GM03348 (cell line): ENCODE results near the gene KXD1.
"Not testable (repeated sequence)": the region's sequence is repeated elsewhere in the genome, so short reads cannot be mapped to it uniquely, and the experiment has no call there.

Source experiments
- DNase-seq: peaks from one replicate; pipeline ENCODE4 v3.0.0; 2012; ENCODE audit warnings: low spot score

KXD1 gene, protein sequence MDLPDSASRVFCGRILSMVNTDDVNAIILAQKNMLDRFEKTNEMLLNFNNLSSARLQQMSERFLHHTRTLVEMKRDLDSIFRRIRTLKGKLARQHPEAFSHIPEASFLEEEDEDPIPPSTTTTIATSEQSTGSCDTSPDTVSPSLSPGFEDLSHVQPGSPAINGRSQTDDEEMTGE

DNA sequence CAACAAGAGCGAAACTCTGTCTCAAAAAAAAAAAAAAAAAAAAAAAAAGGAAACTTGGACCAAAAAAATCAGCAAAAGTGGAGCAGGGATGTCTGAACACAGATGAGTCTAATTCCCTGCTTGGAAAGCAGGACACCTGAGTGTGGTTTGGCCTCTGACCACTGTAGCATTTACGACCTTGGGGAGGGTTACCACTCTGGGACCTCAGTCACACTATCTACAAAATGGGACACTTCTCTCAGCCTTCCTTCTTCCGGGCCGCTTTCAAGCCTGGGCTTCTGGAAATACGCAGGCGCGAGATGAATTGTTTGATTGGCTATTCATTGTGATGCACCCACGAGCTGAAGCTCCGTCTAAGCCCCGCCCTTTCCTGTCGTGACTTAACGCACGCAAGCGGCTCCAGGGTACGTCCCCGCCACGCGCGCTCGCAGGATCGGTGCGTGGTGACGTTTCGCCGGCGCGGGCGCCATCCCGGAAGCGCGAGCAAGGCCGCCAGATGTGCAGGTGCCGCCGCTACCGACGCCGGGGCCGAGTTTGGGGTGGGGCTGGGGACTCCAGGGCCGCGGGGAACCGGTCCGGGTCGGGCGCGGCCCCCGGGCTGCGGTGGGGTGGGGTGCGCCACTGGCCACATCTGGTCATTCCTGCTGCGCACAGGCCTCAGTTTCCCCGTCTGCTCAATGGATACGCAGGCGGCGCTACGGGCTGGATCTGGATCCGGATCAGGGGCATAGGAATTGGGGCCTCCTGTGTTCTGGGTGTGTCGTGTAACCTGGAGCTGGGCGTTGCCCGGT is at the start of gene KXD1:
TSS of gene KXD1 (plus strand) at position 460 of the 791 bp plus-strand sequence. CDS start 4,187 bp downstream, outside the sequence.
- peak; percentile 98 for DNase-seq

DNA sequence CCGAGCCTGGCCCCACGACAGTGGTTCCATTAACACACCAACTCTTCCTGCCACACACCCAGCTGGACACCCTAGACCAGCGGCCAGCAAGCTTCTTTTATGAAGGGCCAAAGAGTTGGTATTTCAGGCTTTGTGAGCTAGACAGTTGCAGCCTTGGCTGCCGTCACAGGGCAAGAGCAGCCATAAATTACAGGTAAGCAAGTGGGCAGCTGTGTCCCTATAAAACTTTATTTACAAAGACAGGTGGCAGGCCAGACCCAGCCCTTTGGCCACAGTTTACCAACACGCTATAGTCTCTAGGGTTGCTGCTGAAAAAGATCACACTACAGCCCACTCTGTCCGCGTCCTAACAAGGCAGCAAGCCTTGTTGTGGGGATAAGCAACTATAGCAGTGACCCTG is 49.1 kb upstream of the KXD1 start:
- DNase-seq, result no peak

DNA sequence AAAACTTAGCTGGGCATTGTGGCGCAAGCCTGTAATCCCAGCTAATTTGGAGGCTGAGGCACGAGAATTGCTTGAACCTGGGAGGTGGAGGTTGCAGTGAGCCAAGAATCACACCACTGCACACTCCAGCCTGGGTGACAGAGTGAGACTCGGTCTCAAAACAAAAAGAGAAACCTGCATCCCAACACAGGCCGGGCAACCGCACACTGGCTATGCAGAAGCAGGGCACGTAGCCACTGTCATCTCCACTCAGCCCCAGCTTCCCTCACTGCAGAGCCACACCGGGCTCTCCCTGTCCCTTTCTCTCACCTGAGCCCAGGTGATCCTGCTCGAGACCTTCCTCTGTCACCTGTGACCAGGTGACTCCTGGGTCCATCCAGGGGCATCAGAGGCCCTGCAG is 47.5 kb upstream of the KXD1 start:
- DNase-seq, result no peak

DNA sequence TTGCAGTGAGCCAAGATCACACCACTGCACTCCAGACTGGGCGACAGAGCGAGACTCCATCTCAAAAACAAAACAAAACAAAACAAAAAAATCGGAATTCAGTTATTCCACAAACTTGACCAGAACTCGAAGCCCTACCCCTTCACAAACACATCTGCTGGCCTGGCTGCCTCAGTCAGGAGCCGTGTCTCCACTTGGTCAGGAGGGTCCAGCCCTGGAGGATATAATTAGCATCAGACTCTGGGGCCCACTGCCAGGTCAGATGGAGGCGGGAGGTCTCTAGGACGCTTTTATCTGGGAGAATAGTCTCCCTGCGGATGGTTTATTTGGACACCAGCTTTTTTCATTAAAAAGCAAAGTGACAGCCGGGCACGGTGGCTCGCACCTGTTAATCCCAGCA is 43.8 kb upstream of the KXD1 start:
- no peak for DNase-seq

DNA sequence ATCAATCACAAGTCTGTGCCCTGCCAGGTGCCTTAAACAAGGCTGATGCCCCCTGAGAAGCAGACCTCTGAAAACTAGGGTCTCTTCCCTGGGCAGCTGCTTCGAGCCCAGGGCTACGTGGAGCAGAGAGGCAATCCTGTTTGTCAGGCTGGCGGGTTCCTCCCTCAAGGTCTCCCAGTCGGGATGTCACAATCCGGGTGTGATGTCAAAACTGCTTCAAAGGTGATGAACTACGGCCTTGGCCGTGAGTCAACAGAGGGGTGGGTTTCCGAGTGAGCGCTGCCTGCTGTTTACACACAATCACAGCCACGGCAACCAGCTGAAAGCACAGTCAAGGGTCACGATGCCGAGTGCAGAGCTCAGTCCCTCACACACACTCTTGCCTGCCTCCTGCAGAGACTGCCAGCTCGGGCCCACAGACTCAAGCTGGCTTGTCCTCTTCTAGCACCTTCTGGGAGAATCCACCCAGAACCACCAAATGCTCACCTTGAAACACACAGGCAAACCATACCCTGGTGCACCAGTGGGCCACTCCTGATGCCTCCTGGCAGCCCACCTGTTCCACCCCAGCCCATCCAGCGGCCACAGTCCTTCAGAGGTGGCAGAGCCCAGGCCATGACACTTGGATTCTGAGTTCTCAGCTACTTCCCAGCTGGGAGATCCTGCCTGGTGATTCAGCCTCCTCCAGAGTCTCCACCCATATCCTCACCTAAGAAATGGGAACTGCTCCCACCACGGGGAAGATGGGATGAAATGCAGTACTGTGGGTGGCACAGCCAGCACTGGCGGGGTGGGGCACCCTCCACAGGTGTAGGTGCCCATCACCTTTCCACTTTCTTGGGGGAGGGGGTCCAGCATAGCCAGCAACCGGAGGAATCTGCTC is 42.6 kb upstream of the KXD1 start:
- DNase-seq, result no peak

DNA sequence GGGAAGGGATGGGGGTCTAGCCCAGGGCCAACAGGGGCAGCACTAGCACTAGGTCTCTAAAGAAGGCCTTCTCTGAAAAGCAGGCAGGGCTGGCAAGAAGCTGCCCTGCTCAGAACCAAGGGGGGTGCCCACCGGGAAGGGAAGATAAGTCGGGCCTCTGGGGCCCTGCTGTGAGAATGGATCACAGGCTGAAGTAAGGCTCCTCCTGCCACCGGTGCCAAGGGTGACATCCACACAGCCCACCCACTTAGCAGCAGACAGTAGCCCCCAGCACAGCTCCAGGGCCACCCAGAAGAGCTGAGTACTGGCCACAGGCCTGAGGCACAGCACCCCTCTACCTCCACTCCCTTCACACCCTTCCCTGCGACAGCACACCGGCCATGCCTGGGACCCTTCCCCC is 41.7 kb upstream of the KXD1 start:
- no peak for DNase-seq

DNA sequence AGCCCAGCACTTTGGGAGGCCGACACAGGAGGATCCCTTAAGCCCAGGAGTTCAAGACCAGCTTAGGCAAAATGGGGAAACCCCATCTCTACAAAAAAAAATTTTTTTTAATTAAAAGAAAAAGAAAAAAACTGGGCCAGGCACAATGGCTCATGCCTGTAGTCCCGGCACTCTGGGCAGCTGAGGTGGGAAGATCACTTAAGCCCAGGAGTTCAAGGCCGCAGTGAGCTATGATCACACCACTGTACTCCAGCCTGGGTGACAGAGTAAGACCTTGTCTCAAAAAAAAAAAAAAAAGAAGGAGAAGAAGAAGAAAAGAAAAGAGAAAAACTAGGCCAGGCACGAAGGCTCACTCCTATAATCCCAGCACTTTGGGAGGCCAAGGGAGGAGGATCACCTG is 40.1 kb upstream of the KXD1 start:
- no peak for DNase-seq

DNA sequence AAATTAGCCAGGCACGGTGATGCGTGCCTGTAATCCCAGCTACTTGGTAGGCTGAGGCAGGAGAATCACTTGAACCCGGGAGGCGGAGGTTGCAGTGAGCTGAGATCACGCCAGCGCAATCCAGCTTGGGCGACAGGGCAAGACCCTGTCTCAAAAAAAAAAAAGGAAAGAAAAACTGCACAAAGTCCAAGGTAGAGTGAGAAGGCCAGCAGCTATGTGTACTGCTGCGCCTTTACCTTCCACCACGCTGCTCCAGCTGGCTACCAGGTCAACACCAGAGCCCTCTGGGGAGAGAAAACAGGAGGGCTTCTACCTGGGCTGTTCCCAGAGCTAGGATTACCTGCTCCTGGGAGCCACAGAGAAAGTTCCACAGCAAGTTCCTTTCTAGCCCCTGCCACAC is 39.0 kb upstream of the KXD1 start:
- DNase-seq, result no peak

DNA sequence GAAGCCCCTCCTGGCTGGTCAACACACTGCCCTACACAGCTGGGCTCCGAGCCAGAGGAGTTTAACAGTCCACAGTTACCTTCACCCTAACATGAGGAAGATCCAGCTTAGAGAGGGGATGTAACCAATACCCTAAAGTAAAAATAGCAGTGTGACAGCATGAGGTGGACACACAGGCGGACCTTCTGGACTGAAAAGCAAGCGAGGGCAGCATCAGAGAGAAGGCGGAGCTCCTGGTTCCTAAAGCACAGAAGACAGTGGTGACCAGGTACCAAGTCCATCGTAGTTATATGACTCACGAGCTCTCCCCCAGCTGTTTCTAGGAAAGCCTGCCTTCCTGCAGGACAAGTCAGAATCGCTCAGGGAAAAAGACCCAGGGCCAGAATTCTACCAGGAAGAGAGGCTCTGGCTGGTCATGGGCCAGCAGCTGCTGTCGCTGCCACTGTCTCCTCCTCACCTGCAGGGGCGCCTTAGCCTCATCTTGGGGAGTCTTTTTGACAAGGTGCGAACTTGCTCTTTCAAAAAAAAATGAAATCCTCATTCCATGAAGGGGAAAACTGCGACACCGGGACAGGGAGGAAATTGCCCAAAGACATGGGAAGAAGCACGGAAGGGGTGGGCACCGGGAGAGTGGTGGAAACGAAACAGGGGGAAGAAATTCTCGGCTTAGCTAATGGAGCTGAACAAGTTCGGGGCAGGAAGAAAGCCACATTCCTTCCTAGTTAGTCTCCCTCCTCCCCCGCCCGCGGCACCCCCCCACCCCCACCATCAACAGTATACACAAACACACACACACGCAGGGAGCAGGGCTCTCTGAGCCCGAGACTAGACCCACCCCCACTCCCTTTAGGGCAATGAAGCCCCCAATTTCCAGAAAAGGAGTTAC is 37.5 kb upstream of the KXD1 start:
- peak; percentile 87 for DNase-seq

DNA sequence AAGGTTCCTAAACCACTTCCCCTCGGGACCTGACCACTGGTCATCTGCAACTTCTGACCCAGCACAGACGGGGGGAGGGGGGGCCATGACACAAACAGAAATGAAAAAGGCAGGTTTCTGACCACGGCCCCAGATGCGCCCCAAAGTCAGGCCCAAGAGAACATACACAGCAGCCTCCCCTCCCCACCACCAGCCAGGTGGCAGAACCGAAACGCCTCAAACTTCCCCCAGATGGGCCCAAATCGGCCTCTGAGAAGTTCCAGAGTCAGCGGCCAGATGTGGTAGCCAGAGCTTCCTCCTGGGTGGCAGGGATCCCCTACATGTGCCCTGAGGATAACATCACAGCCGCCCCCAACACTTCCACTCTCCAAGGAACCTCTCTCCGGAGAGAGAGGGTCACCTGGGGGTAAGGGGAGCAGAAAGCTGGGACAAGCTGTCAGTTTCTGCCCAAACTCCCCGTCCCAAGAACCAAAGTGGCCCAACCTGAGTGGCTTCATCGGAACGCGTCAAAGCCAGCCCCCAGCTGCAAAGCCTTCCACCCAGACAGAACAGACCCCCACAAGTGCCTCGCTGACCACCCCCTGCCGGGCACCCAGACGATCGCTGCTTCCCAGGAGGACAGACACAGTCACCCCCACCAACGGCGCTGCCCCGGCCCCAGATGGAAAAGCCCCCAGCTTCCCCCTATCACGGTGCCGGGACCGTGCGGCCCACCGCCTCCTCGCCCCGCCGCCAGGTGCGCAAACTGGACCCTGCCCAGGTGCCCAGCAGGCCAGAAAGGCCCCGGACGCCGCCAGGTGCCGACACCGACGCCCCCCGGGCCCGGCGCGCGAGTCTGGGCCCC is 36.6 kb upstream of the KXD1 start:
- DNase-seq, result peak; percentile 25

DNA sequence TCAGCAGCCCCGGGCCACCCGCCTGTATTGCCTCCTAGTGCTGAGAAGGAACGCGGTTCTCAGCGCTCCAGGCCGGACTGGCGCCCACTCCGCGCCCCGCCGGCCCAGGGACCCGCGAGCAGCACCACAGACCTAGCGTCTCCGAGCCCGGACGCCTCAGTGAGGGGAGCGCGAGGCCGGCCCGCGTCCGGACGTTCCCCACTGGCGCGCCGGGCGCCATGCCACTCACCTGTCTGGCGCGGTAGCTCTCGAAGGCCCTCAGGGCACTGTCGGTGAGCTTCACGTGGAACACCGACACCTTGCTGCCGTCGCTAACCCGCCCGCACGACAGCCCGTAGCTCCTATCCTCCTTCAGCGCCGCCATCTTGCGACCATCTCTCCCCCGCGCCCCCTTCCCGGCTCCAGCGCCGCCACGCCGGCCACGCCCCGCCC is 36.0 kb upstream of the KXD1 start, which contains the start of gene ELL:
TSS of gene ELL (minus strand) at position 379 of the 432 bp plus-strand sequence. CDS start at position 364, 15 bp downstream.
- peak; percentile 18 for DNase-seq

DNA sequence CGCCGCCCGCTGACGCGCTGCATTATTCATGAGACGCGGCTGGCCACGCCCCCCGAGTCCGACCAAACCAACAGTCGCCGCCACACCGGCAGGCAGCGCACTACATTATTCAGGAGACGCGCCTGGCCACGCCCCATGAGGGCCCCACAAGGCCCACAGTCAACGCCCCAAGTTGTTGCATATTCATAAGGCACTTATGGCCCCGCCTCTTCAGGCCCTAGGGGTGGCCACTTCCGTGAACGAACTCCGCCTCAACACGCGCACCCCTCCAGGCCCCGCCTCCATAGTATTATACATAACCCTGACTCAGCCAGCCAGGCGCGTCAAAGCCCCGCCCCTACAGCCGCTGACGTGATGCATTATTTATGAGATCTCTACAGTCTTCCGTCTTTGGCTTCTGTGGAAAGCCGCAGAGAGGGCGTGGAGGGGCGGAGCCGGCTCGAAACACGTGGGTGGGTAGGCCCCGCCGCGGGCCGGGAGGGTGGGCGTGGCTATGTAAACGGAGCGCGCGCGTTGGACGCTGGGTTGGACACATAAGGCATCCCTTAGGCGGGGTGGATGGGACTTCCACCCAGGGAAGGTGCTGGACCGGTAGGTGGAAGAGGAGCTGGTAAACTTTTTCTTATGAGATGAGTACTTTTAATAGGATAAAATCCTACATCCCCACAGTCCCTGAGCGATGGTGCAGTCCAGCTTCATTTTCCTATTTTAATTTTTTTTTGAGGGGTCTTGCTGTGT is 35.4 kb upstream of the KXD1 start:
- peak; percentile 98 for DNase-seq

DNA sequence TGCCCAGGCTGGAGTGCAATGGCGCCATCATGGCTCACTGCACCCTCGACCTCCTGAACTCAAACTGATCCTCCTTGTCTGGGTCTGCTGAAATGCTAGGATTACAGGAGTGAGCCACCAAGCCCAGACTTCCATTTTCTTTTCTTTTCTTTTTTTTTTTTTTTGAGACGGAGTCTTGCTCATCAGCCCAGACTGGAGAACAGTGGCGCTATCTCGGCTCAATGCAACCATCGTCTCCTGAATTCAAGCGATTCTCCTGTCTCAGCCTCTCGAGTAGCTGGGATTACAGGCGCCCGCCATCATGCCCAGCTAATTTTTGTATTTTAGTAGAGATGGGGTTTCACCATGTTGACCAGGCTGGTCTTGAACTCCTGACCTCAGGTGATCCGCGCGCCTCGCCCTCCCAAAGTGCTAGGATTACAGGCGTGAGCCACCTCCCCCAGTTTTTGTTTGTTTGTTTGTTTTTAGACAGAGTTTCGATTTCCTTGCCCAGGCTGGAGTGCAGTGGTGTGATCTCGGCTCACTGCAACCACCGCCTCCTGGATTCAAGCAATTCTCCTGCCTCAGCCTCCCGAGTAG is 34.7 kb upstream of the KXD1 start:
- DNase-seq, result not testable (repeated sequence)

DNA sequence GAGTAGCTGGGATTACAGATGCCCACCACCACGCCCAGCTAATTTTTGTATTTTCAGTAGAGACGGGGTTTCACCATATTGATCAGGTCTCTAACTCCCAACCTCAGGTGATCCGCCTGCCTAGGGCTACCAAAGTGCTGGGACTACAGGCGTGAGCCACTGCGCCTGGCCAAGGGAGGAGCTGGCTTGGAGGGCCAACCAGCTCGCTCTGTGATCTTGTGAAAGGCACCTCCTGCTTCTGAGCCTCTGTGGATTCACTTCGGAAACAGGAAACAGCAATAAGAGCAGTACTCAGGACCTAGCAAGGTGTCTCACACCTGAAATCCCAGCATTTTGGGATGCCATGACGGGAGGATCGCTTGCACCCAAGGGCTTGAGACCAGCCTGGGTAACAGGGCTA is 33.8 kb upstream of the KXD1 start:
- DNase-seq, result no peak

DNA sequence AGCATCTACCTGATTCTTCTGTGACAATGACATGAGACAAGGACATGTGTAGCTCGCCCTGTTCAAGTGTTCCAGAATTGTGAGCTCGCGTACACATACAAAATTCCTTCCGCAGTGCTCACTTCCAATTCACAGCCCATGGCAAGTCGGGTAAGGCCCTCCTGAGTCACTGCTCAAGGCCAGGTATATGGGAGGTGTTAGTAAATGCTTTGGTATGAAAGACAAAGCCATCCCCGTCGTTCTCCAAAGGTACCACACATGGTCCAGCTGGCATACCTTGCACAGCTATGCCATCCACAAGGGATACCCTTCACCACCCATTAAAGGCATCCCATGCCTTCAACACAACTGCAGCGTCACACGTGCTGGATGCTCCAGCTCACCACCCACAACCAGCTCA is 31.4 kb upstream of the KXD1 start:
- DNase-seq, result no peak

DNA sequence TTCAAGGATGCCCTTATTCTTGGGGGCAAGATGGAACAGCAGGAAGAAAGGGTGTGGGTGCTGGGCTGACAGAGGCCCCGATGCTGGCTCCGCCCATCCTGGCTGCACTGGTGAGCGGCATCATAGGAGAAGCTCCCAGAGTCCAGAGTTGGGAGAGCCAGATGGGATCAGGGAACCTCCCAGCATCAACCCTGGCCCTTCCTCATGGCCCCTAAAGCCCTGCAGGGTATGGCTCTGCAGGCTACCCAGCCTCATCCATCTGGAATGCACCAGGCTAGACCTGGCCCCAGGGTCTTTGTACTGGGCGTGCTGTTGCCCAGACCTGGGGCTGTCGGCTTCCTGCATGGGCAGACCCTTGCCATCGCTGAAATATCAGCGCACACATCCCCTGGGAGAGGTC is 27.9 kb upstream of the KXD1 start:
- DNase-seq, result peak; percentile 20

DNA sequence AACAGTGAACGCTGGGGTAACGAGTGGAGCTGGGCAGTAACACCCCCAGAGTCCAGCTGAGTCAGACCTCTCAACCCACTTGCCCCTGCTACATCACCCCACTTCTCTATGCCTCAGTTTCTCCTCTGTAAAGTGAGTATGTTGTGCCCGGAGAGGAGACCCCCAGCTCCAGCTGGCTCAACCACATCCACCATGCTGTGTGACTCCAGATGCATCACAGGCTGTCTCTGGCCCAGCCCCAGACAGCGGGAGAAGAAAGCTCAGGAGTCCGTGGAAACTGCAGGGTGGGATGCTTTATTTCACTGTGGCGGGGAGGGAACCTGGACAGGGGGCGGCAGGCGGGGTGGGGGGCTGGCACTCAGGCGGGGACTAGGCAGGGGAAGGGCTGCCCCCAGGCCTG is 26.2 kb upstream of the KXD1 start:
- DNase-seq, result no peak

DNA sequence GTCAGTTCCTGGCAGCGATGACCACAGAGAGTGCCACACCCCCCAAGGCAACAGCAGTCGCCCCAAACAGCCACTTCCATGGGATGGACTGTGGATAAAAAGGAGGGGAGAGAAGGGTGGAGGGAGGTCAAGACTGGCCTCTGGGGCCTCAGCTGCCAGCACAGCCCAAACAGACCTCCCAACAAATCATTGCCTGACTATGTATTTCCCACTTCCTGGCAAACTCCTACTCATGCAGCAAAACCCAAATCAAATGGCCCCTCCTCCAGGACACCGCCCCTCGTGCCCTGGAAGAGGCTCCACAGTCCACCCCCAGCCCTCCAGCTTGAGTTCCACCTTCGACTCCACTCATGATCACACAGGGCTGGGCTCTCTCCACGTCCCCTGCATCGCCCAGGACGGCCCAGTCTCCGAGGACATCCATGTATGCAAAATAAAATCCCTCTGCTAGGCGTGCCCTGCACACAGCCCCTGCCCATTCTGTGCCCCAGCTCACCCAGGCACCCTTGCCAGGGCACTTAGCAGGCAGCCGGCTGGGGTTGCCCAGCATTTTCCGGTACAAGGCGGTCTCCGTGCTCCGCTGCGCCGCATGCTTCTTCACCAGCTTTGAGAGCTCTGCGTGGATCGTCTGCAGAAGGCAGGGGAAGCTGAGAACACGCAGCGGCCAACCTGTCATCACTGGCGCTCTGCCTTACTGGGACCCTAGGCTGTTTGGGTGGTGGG is 25.3 kb upstream of the KXD1 start:
- DNase-seq, result no peak

DNA sequence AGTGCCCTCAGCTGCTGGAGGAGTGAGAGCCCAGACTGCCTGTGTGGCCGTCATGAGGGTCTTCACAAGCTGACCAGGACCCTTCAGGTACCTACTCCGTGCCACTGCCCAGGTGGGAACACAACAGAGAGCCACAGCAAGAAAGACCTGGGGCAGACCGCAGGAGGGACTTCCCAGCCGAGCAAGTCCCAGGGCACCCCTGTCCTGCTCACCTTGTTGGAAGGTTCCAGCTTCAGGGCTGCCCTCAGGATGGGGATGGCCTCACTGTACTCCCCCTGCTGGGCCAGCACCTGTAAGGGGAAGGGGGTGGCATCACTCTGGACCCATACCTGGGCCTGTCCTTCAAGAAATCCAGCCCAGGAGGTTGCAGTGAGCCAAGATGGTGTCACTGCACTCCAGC is 24.6 kb upstream of the KXD1 start:
- DNase-seq, result no peak
